Liver (tissue), 9 donors: ENCODE measurements around the gene CYTH2. TPM values are rescaled to one million over a fixed set of nuclear protein-coding genes. Genes with fewer than 3 reads are reported as not detected.

Source experiments
- DNase-seq: peaks from one replicate; pipeline ENCODE4 v3.0.0-alpha.2; 2017; ENCODE audit warnings: low spot score
- H3K27ac ChIP-seq, 2 donors: one replicate each; pipeline ENCODE4 v1.7.0; 2013; ENCODE audit warnings: inconsistent platforms in 2 of 2, low read length in 2 of 2, control low read depth in 1 of 2, low read depth in 1 of 2, mild to moderate bottlenecking in 1 of 2
- H3K27me3 ChIP-seq, 4 donors: one replicate each; pipeline versions ENCODE4 v1.6.1 to v1.7.0; 2013; ENCODE audit warnings: low read length in 3 of 4, inconsistent platforms in 1 of 4, mild to moderate bottlenecking in 1 of 4, moderate library complexity in 1 of 4; ENCODE audit not compliant: control insufficient read depth in 4 of 4, insufficient read depth in 4 of 4
- H3K36me3 ChIP-seq, 4 donors: one replicate each; pipeline versions ENCODE4 v1.6.1 to v1.7.0; 2013; ENCODE audit warnings: low read length in 3 of 4, mild to moderate bottlenecking in 3 of 4, low read depth in 1 of 4, moderate library complexity in 1 of 4; ENCODE audit not compliant: control insufficient read depth in 4 of 4, insufficient read depth in 3 of 4
- H3K4me1 ChIP-seq, 4 donors: one replicate each; pipeline versions ENCODE4 v1.6.1 to v1.7.0; 2013; ENCODE audit warnings: low read length in 3 of 4, mild to moderate bottlenecking in 3 of 4, moderate library complexity in 1 of 4; ENCODE audit not compliant: control insufficient read depth in 4 of 4, insufficient read depth in 4 of 4
- H3K4me3 ChIP-seq, 3 donors: one replicate each; pipeline versions ENCODE4 v1.6.1 to v1.7.0; 2013; ENCODE audit warnings: low read length in 3 of 3, control low read depth in 1 of 3, low read depth in 1 of 3, mild to moderate bottlenecking in 1 of 3
- H3K9ac ChIP-seq, 2 donors: one replicate each; pipeline ENCODE4 v1.7.0; 2013; ENCODE audit warnings: low read length in 2 of 2, mild to moderate bottlenecking in 2 of 2, moderate library complexity in 2 of 2, control low read depth in 1 of 2, low read depth in 1 of 2
- H3K9me3 ChIP-seq, 4 donors: one replicate each; pipeline versions ENCODE4 v1.6.1 to v1.7.0; 2013; ENCODE audit warnings: low read length in 3 of 4; ENCODE audit not compliant: control insufficient read depth in 4 of 4
- FOXA1 ChIP-seq: IDR thresholded peaks from 2 replicates; pipeline ENCODE4 v1.6.1; 2016; ENCODE audit warnings: antibody characterized with exemption
- FOXA2 ChIP-seq: IDR thresholded peaks from 2 replicates; pipeline ENCODE4 v1.6.1; 2016; ENCODE audit warnings: antibody characterized with exemption
- GABPA ChIP-seq, 2 donors: IDR thresholded peaks in 1 of 2; conservative IDR thresholded peaks in 1 of 2; 2 replicates each; pipeline ENCODE4 v1.6.1; 2016; ENCODE audit warnings: antibody characterized with exemption in 2 of 2, mild to moderate bottlenecking in 1 of 2, moderate library complexity in 1 of 2
- HNF4G ChIP-seq: IDR thresholded peaks from 2 replicates; pipeline ENCODE4 v1.6.1; 2016; ENCODE audit warnings: antibody characterized with exemption
- JUND ChIP-seq, 2 donors: IDR thresholded peaks; 2 replicates each; pipeline ENCODE4 v1.6.1; 2016; ENCODE audit warnings: antibody characterized with exemption in 2 of 2
- NR2F2 ChIP-seq: IDR thresholded peaks from 2 replicates; pipeline ENCODE4 v1.6.1; 2016; ENCODE audit warnings: antibody characterized with exemption
- RXRA ChIP-seq, 2 donors: IDR thresholded peaks; 2 replicates each; pipeline ENCODE4 v1.6.1; 2017 to 2018; ENCODE audit warnings: antibody characterized with exemption in 2 of 2, mild to moderate bottlenecking in 1 of 2
- SP1 ChIP-seq: IDR thresholded peaks from 2 replicates; pipeline ENCODE4 v1.6.1; 2018; ENCODE audit warnings: antibody characterized with exemption, mild to moderate bottlenecking
- TAF1 ChIP-seq: conservative IDR thresholded peaks from 2 replicates; pipeline ENCODE4 v1.6.1; 2016; ENCODE audit warnings: antibody characterized with exemption, mild to moderate bottlenecking
- YY1 ChIP-seq: IDR thresholded peaks from 2 replicates; pipeline ENCODE4 v1.6.1; 2016; ENCODE audit warnings: antibody characterized with exemption, mild to moderate bottlenecking
- WGBS: extraction: QIAGEN DNeasy Blood & Tissue Kit; methylation state at CpG from one replicate; pipeline ENCODE4 v1.1.7; 2013; 5-methylcytosine and 5-hydroxymethylcytosine counted together
- polyA plus RNA-seq, 2 donors: library from polyadenylated mRNA; stranded (reverse) in 1 of 2; unstranded in 1 of 2; fragments of 200-250 nt in 1 of 2; fragments of >200 nt in 1 of 2; fragmentation: Nextera tagmentation in 1 of 2; extraction: Ambion mirVana in 1 of 2; gene quantifications; one replicate each; pipeline versions ENCODE4 v1.2.1 to v1.2.3, GENCODE V29; 2013 to 2015
- total RNA-seq, 2 donors: library from RNA; depleted of rRNA; stranded (reverse); fragments of >200 nt; gene quantifications; one replicate each; pipeline ENCODE4 v1.2.3, GENCODE V29; 2014
- TF ChIP-seq, protein P1 (sequence below): IDR thresholded peaks from 2 replicates; pipeline ENCODE4 v1.6.1; 2016; ENCODE audit warnings: antibody characterized with exemption
- TF ChIP-seq, protein P2 (sequence below): IDR thresholded peaks from 2 replicates; pipeline ENCODE4 v1.6.1; 2016; ENCODE audit warnings: antibody characterized with exemption
- TF ChIP-seq, protein P3 (sequence below): IDR thresholded peaks from 2 replicates; pipeline ENCODE4 v1.6.1; 2016; ENCODE audit warnings: antibody characterized with exemption, mild to moderate bottlenecking
- donor health status: healthy.
- donor health status: healthy.
- donor health status: healthy.
- donor health status: healthy.
- donor health status: healthy.

The CYTH2 gene
- total and polyA plus RNA-seq, 4 donors = 13.0 to 16.9 (median 13.2) TPM

DNA sequence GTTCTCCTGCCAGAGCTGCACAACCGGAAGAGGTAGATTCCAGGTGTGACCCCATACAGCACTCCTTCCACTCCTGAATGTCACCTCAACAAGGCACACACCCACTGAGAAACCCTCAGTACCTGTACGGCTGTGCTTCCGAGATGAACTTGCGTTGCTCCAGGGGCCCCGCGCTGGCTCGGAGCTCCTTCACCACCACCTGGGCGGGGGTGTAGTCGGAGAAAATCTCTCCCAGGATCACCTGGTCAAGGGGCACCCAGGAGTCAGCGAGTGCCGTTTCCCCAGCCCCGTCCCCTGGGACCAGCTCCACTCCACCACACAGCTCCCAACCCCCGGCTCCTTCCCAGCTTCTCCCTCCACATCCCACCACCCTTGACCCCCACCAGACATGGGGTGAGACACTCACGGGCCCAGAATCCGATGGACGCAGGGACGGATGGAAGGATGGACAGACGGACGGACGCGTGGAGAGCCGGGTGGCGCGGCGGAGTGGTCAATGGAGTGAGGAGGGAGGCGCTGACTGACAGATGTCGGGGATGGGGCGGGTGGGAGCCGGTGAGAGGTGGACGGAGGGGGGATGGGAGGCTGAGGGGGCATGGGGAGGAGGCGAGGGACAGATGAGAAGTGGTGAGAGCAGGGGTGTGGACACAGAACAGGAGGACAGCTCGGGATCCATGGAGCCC is 39.7 kb downstream of the CYTH2 start (continued):
- TF ChIP-seq, protein P1, sequence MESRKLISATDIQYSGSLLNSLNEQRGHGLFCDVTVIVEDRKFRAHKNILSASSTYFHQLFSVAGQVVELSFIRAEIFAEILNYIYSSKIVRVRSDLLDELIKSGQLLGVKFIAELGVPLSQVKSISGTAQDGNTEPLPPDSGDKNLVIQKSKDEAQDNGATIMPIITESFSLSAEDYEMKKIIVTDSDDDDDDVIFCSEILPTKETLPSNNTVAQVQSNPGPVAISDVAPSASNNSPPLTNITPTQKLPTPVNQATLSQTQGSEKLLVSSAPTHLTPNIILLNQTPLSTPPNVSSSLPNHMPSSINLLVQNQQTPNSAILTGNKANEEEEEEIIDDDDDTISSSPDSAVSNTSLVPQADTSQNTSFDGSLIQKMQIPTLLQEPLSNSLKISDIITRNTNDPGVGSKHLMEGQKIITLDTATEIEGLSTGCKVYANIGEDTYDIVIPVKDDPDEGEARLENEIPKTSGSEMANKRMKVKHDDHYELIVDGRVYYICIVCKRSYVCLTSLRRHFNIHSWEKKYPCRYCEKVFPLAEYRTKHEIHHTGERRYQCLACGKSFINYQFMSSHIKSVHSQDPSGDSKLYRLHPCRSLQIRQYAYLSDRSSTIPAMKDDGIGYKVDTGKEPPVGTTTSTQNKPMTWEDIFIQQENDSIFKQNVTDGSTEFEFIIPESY = no peak

DNA sequence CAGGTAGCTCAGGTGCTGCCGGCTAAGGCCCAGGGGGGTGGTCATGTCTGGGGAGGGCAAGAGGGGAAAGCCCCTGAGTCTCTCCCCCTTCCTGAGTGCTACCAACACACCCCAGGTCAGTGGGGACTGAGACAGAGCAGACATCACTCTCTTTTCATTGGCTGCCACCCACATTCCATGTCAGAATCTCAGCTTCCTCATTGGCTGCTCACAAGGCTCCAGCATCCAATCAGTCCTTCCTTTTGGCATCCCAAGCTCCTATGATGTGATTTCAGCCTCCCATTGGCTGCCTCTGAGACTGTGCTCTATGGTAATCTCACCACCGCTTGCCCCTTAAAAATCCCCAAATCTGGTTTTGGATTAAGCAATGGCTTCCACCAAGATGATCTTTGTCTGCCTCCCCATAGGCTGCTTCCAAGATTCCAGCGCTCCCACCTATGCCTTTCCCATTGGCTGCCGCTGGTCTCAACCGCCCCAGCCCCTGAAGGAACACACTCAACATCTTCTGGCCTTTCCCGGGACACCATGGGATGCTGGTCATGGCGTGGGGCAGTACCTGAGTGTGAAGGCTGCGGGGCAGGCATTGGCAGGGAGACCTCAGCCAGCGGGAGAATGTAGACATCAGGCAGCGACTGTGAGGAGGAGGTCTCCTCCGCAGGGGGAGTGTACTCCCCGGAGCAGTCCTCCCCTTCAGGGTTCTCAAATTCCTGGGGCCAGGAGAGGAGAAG is 40.5 kb downstream of the CYTH2 start:
- 80% methylated on average over 12 of the region's 12 CpGs for WGBS
- no peaks in the 10 kb centered on the region for H3K9me3 ChIP-seq
- no peak overlapping the region for H3K4me3 ChIP-seq
- H3K36me3 ChIP-seq = no peaks in the 10 kb centered on the region
- DNase-seq = no peak
- H3K9ac ChIP-seq = no peak overlapping the region
- no peak for TF ChIP-seq JUND (IDR thresholded peaks at IDR 0.05)
- TF ChIP-seq FOXA1 = no peak
- TF ChIP-seq SP1 = no peak
- TF ChIP-seq GABPA (IDR thresholded peaks at IDR 0.05 in 1 of 2, conservative IDR thresholded peaks at IDR 0.05 in 1 of 2) = no peak
- no peak for TF ChIP-seq YY1
- TF ChIP-seq TAF1 = no peak
- no peak for TF ChIP-seq FOXA2
- TF ChIP-seq, protein P2, sequence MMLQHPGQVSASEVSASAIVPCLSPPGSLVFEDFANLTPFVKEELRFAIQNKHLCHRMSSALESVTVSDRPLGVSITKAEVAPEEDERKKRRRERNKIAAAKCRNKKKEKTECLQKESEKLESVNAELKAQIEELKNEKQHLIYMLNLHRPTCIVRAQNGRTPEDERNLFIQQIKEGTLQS = no peak
- TF ChIP-seq, protein P3, sequence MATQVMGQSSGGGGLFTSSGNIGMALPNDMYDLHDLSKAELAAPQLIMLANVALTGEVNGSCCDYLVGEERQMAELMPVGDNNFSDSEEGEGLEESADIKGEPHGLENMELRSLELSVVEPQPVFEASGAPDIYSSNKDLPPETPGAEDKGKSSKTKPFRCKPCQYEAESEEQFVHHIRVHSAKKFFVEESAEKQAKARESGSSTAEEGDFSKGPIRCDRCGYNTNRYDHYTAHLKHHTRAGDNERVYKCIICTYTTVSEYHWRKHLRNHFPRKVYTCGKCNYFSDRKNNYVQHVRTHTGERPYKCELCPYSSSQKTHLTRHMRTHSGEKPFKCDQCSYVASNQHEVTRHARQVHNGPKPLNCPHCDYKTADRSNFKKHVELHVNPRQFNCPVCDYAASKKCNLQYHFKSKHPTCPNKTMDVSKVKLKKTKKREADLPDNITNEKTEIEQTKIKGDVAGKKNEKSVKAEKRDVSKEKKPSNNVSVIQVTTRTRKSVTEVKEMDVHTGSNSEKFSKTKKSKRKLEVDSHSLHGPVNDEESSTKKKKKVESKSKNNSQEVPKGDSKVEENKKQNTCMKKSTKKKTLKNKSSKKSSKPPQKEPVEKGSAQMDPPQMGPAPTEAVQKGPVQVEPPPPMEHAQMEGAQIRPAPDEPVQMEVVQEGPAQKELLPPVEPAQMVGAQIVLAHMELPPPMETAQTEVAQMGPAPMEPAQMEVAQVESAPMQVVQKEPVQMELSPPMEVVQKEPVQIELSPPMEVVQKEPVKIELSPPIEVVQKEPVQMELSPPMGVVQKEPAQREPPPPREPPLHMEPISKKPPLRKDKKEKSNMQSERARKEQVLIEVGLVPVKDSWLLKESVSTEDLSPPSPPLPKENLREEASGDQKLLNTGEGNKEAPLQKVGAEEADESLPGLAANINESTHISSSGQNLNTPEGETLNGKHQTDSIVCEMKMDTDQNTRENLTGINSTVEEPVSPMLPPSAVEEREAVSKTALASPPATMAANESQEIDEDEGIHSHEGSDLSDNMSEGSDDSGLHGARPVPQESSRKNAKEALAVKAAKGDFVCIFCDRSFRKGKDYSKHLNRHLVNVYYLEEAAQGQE = no peak
- TF ChIP-seq, protein P1 = no peak
- TF ChIP-seq HNF4G = no peak
- TF ChIP-seq NR2F2 = no peak
- TF ChIP-seq RXRA (IDR thresholded peaks at IDR 0.05) = no peak
- peaks cover 0 to 9% (median 1%) of the 10 kb centered on the region in 4 donors for H3K4me1 ChIP-seq
- H3K27ac ChIP-seq = no peak overlapping the region
- peaks cover 0 to 8% (median 2%) of the 10 kb centered on the region in 4 donors for H3K27me3 ChIP-seq
